ENCODE measurements around the gene PAFAH1B1. TPM values are rescaled to one million over a fixed set of nuclear protein-coding genes. Genes with fewer than 3 reads are reported as not detected.

The PAFAH1B1 gene
- total RNA-seq, 1 donor from 2014 or later, result 130 TPM

DNA sequence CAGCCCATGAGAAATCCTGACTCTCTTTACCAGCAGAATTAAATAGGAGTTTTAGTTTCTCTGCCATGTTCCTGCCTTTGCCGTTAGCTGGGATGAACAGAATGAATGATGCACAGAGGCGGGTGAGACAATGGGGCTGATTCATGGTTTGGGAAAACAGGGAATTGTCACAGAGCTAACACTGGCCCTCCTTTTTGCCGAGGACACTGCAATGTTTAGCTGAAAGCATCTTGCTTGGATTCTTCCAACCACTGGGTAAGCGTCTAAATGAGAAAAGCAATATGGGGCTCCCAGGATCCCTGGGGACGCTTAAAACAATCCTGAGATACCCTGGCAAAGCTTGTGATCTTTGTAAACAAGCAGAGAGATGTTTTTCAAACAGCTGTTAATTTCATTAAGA is 12.8 kb upstream of the PAFAH1B1 start:
- H3K27me3 Mint-ChIP-seq (ENCODE audit: low read depth), result no peaks in the 10 kb centered on the region
- peaks cover 14% of the 10 kb centered on the region for H3K4me1 Mint-ChIP-seq
- TF ChIP-seq, protein P1, sequence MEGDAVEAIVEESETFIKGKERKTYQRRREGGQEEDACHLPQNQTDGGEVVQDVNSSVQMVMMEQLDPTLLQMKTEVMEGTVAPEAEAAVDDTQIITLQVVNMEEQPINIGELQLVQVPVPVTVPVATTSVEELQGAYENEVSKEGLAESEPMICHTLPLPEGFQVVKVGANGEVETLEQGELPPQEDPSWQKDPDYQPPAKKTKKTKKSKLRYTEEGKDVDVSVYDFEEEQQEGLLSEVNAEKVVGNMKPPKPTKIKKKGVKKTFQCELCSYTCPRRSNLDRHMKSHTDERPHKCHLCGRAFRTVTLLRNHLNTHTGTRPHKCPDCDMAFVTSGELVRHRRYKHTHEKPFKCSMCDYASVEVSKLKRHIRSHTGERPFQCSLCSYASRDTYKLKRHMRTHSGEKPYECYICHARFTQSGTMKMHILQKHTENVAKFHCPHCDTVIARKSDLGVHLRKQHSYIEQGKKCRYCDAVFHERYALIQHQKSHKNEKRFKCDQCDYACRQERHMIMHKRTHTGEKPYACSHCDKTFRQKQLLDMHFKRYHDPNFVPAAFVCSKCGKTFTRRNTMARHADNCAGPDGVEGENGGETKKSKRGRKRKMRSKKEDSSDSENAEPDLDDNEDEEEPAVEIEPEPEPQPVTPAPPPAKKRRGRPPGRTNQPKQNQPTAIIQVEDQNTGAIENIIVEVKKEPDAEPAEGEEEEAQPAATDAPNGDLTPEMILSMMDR (conservative IDR thresholded peaks at IDR 0.05), result no peak
- no peak for DNase-seq (ENCODE audit: low read depth, low spot score)
- peak overlapping the region; percentile 72 for H3K27ac Mint-ChIP-seq (ENCODE audit: unreplicated experiment)
- peak overlapping the region; percentile 8 for H3K4me3 Mint-ChIP-seq
- H3K9me3 Mint-ChIP-seq, result no peaks in the 10 kb centered on the region
- H3K36me3 Mint-ChIP-seq (ENCODE audit: low read depth), result no peaks in the 10 kb centered on the region

DNA sequence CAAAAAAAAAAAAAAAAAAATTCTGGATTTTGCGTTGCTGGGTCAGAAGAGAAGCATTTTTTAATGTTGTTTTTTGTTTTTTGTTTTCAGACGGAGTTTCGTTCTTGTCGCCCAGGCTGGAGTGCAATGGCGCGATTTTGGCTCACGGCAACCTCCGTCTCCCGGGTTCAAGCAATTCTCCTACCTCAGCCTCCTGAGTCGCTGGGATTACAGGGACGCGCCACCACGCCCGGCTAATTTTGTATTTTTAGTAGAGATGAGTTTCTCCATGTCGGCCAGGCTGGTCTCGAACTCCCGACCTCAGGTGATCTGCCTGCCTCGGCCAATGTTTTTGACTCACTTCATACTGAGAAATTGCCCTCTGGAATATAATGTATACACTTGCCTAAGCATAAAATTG is 11.0 kb upstream of the PAFAH1B1 start:
- Mint-ChIP-seq H3K36me3 (ENCODE audit: low read depth) (no peaks in the 10 kb centered on the region), H3K9me3 (no peaks in the 10 kb centered on the region), H3K27me3 (ENCODE audit: low read depth) (no peaks in the 10 kb centered on the region), H3K27ac (ENCODE audit: unreplicated experiment) (no peak overlapping the region), H3K4me3 (no peak overlapping the region), H3K4me1 (peaks cover 14% of the 10 kb centered on the region)
- TF ChIP-seq, protein P1 (conservative IDR thresholded peaks at IDR 0.05), result no peak
- DNase-seq (ENCODE audit: low read depth, low spot score), result no peak

DNA sequence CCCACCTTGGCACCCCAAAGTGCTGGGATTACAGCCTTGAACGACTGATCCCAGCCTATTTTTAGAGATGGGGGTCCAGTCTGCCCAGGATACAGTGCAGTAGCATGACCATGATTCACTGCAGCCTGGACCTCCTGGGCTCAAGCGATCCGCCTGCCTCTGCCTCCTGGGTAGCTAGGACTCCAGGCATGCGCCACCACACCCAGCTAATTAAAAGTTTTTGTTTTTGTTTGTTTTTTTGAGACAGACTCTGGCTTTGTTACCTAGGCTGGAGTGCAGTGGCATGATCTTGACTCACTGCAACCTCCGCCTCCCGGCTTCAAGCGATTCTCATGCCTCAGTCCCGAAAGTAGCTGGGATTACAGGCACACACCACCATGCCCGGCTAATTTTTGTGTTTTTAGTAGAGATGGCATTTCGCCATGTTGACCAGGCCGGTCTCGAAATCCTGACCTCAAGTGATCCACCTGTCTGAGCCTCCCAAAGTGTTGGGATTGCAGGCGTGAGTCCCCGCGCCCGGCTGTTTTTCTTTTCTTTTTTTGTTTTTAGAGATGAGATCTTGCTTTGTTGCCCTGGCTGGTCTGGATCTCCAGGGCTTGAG is 2.3 kb upstream of the PAFAH1B1 start:
- DNase-seq (ENCODE audit: low read depth, low spot score), result no peak
- Mint-ChIP-seq H3K4me3 (peak overlapping the region; percentile 56), H3K27me3 (ENCODE audit: low read depth) (no peaks in the 10 kb centered on the region), H3K27ac (ENCODE audit: unreplicated experiment) (no peak overlapping the region), H3K4me1 (peaks cover 19% of the 10 kb centered on the region), H3K9me3 (no peaks in the 10 kb centered on the region), H3K36me3 (ENCODE audit: low read depth) (no peaks in the 10 kb centered on the region)
- TF ChIP-seq, protein P1 (conservative IDR thresholded peaks at IDR 0.05), result no peak

DNA sequence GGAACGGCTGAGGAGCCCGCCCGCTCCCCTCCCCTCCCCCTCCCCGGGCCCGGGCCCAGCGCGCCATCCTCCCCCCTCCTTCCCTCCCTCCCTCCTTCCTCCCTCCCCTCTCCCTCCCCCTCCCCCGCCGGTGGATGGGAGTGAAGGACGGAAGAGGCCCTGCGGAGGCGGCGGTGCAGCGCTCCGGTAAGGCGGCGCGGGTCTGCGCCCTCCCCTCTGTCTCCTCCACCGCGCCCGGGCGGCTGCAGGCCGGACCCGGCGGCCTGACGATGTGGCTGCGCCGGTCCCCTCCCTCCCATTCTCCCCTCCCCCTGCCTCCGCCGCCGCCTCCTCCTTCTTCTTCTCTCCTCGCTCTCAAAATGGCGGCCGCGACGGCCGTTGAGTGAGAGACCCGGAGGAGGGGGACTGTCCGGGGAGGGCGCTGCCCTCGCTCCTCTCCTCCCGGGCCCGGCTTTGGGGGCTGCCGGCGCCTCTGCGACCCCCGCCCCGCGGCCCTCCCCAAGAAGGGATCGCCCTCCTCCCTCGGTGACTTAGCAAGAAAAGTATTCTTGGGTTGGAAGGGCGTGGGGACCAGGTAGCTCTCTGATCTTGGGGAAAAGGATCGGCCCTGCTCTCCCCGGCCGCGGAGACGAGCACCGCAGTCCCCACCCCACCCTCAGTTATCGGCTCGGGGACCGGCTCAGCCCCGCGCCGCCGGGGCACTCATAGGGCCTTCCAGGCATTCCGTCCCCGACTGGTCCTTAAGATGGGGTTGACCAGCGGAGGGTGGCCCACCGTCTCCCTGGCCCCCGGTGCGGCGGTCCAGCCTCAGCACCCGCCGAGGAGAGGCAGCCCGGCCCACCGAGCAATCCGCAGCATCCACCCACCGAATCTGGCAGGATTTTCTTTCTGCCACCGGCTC is 617 bp downstream of the PAFAH1B1 start:
- H3K27me3 Mint-ChIP-seq (ENCODE audit: low read depth), result no peaks in the 10 kb centered on the region
- DNase-seq (ENCODE audit: low read depth, low spot score), result peak; percentile 72
- H3K36me3 Mint-ChIP-seq (ENCODE audit: low read depth), result no peaks in the 10 kb centered on the region
- TF ChIP-seq, protein P1 (conservative IDR thresholded peaks at IDR 0.05), result no peak
- no peak overlapping the region for H3K27ac Mint-ChIP-seq (ENCODE audit: unreplicated experiment)
- H3K9me3 Mint-ChIP-seq, result no peaks in the 10 kb centered on the region
- H3K4me1 Mint-ChIP-seq, result peaks cover 42% of the 10 kb centered on the region
- H3K4me3 Mint-ChIP-seq, result peak overlapping the region; percentile 94

DNA sequence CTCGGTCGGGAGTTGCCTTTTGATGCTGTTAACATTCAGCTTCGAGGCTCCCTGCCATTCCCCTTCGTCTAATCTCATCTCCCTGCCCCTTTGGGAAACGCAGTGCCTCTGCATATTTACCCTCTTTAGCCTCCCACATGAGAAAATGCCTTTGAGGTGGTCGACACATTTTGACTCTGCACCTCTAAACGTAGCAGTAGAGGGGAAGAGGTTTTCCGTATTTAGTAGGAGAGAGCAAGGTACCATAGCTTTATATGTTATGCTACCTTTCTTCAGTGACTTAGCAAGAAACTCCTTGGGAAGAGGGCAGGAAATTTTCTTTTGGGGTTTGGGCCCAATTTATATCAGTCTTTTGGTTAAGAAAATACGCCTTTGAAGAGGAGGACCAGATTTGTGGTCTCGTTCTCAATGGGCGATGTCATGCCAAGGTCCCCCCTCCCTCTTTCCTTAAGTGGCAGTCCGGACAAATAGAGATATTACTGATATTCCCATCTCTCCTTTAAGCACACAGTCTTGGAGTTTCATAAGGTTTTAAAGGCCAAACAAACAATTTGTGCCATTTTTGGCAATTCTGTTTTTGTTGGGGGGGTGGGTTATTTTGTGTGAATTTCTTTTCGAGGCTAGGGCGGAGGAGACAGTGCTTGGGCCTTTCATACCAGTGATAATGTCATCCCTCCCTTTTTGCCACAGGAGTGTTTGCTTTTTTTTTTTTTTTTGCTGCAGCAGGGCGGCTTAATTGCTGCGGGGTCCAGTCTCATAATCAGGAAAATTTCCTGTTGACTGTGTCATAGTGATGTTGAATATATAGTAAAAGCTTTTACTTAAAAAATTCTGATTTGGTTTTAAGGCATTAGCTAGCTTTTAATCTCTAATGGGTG is 1.5 kb downstream of the PAFAH1B1 start:
- DNase-seq (ENCODE audit: low read depth, low spot score), result no peak
- Mint-ChIP-seq H3K4me3 (peak overlapping the region; percentile 94), H3K27ac (ENCODE audit: unreplicated experiment) (peak overlapping the region; percentile 36), H3K36me3 (ENCODE audit: low read depth) (no peaks in the 10 kb centered on the region), H3K9me3 (no peaks in the 10 kb centered on the region), H3K27me3 (ENCODE audit: low read depth) (no peaks in the 10 kb centered on the region), H3K4me1 (peaks cover 48% of the 10 kb centered on the region)
- TF ChIP-seq, protein P1 (conservative IDR thresholded peaks at IDR 0.05), result no peak

Measured in neural crest cell (in vitro differentiated cells).